ENCODE results near the gene NRDE2. TPM values are rescaled to one million over a fixed set of nuclear protein-coding genes. Genes with fewer than 3 reads are reported as not detected.

NRDE2 gene, protein sequence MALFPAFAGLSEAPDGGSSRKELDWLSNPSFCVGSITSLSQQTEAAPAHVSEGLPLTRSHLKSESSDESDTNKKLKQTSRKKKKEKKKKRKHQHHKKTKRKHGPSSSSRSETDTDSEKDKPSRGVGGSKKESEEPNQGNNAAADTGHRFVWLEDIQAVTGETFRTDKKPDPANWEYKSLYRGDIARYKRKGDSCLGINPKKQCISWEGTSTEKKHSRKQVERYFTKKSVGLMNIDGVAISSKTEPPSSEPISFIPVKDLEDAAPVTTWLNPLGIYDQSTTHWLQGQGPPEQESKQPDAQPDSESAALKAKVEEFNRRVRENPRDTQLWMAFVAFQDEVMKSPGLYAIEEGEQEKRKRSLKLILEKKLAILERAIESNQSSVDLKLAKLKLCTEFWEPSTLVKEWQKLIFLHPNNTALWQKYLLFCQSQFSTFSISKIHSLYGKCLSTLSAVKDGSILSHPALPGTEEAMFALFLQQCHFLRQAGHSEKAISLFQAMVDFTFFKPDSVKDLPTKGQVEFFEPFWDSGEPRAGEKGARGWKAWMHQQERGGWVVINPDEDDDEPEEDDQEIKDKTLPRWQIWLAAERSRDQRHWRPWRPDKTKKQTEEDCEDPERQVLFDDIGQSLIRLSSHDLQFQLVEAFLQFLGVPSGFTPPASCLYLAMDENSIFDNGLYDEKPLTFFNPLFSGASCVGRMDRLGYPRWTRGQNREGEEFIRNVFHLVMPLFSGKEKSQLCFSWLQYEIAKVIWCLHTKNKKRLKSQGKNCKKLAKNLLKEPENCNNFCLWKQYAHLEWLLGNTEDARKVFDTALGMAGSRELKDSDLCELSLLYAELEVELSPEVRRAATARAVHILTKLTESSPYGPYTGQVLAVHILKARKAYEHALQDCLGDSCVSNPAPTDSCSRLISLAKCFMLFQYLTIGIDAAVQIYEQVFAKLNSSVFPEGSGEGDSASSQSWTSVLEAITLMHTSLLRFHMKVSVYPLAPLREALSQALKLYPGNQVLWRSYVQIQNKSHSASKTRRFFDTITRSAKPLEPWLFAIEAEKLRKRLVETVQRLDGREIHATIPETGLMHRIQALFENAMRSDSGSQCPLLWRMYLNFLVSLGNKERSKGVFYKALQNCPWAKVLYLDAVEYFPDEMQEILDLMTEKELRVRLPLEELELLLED
- total RNA-seq (2021) (6.5 and 10.1 TPM in 2 replicates), Bru-seq, nascent RNA (percentile 61 among the genes with signal in this experiment), BruChase-seq, experiment 1, labeled RNA remaining after a 2-hour chase (percentile 52 among the genes with signal in this experiment), BruChase-seq, experiment 2, labeled RNA remaining after a 6-hour chase (percentile 57 among the genes with signal in this experiment)
- long read RNA-seq, full-length matches to known transcripts, result 1 of 2 reads
- long read RNA-seq, partial matches to known transcripts, result 0 of 2 reads
- long read RNA-seq, other reads (novel, unspliced or antisense), result 1 of 2 reads

DNA sequence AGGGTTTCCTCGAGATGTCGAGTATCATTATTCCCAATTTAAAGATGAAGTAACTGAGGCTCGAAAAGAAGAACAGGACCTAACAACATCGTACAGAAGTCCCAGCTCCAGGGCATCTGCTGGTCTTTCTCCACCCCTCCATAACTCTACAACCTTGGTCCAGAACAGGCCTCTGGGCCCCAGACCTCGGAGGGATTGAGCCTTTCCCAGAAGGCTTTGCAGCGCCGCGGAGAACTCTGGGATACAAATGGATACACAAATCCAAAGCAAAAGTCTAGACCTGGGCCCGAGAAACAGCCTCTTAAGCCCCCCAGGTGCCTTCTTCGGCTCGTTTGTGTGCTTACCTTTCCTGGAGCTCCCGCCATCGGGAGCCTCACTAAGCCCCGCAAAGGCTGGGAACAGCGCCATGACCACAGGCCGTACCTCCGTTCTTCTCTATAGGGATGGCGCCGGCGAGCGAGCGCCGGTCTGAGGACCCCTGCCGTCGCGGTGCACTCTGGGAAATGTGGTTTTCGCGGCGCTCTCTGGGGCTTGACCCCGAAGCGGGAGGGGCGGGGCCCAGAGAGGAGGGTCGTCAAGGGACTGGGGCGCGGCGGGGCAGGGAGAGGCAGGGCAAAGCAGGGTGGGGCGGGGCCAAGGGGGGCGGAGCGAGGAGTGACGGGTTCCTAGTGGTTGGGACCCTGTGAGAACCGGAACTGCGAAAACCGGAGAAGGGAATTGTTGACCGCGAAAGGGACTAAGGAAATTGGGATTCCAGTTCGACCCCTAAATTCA, at the start of gene NRDE2:
TSS of gene NRDE2 (minus strand) at position 445 of the 774 bp plus-strand sequence. CDS start at position 408, 37 bp downstream.
- intact Hi-C loops (cut with micrococcal nuclease; ENCODE audit: unreplicated experiment), result loop anchor here (5.0 kb wide), 2 partner anchors 51 to 66 kb away; partner anchors contain the start of gene CALM1
- peak within 1 kb of the TSS; percentile 65 for H3K4me3 ChIP-seq
- no peaks in the 10 kb centered on the region for H3K27me3 ChIP-seq (ENCODE audit: insufficient read depth, low read depth)
- ChIA-PET POLR2A (ENCODE audit: unreplicated experiment) (no interaction called here), CTCF (no interaction called here)
- no peaks in the 10 kb centered on the region for H4K20me1 ChIP-seq (ENCODE audit: insufficient read depth)
- 0 out of 2 replicates have a peak, but pooled peaks cover 4% of the 10 kb centered on the region for H3F3A ChIP-seq (ENCODE audit: insufficient read depth, low read depth)
- peak within 1 kb of the TSS; percentile 90 for H2AFZ ChIP-seq
- H3K9me2 ChIP-seq (ENCODE audit: insufficient read depth), result no peaks in the 10 kb centered on the region
- peak; percentile 84 to 86 for DNase-seq
- H3K36me3 ChIP-seq (ENCODE audit: low read depth), result no peaks in the 10 kb centered on the region
- peak within 1 kb of the TSS; percentile 70 for H3K27ac ChIP-seq
- peaks cover 39% of the 10 kb centered on the region for H3K79me2 ChIP-seq (ENCODE audit: low read depth)
- H3K4me2 ChIP-seq, result peak within 1 kb of the TSS; percentile 92
- no peaks in the 10 kb centered on the region for H3K9me3 ChIP-seq (ENCODE audit: insufficient read depth, low read depth)
- no TSS peak for BruUV-seq (replicated peaks)
- peaks cover 7% of the 10 kb centered on the region for H3K4me1 ChIP-seq (replicated peaks; ENCODE audit: insufficient read depth)
- TF ChIP-seq EZH2 (IDR thresholded peaks at IDR 0.05; ENCODE audit: low read depth), result no peak

DNA sequence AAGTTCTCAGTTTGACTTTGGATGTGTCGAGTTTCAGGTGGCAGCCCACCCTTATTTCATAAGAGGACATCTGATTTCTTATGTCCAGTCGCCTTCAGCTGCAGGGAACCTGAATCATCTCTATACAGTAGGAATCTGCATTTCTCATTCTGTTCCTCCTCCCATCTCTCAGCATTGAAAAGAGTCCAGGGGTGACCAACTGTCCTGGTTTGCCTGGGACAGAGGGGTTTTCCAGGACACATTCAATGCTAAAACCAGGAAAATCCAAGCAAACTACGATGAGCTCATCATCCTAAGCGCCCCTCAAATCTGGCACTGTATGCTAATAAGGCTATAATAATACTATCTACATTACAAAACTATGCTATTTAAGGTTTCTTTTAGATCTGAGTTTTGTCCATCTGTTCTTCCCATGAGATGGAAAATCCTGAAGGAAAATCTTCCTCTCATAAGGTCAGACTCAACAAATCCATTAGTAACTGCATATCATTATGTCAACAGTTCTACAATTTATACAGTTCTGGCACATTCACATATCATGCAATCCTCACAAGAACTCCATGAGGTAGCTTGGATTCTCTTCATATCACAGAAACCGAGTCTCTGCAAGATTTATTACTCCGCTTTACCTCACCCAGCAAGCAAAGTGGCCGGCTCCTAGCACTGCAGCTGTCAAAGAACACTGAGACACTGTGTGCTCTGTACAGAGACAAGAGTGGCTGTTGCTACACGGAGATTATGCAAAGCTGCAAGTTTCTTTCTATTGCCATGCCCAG, 49.5 kb upstream of the NRDE2 start:
- H3K27me3 ChIP-seq (ENCODE audit: insufficient read depth, low read depth), result no peaks in the 10 kb centered on the region
- TF ChIP-seq CTCF (conservative IDR thresholded peaks at IDR 0.05) (no peak), EZH2 (IDR thresholded peaks at IDR 0.05; ENCODE audit: low read depth) (no peak)
- H3K36me3 ChIP-seq (ENCODE audit: low read depth), result no peaks in the 10 kb centered on the region
- no peak for DNase-seq
- H3F3A ChIP-seq (ENCODE audit: insufficient read depth, low read depth), result peaks cover 3% of the 10 kb centered on the region; the same call in 1 of the 2 replicates
- BruUV-seq (replicated peaks), result no TSS peak
- no peaks in the 10 kb centered on the region for H3K9me2 ChIP-seq (ENCODE audit: insufficient read depth)
- no peak overlapping the region for H2AFZ ChIP-seq
- H4K20me1 ChIP-seq (ENCODE audit: insufficient read depth), result no peaks in the 10 kb centered on the region
- 0 out of 2 replicates have a peak overlapping the region, but pooled peaks have one; percentile 90 for H3K4me2 ChIP-seq
- POLR2A ChIA-PET (ENCODE audit: unreplicated experiment), result no interaction called here
- CTCF ChIA-PET, result no interaction called here
- H3K4me1 ChIP-seq (replicated peaks; ENCODE audit: insufficient read depth), result peaks cover 9% of the 10 kb centered on the region
- H3K4me3 ChIP-seq, result no peak overlapping the region
- H3K27ac ChIP-seq, result no peak overlapping the region
- H3K79me2 ChIP-seq (ENCODE audit: low read depth), result no peaks in the 10 kb centered on the region
- H3K9me3 ChIP-seq (ENCODE audit: insufficient read depth, low read depth), result no peaks in the 10 kb centered on the region
- intact Hi-C loops (cut with micrococcal nuclease; ENCODE audit: unreplicated experiment), result loop anchor here (5.0 kb wide), 1 partner anchor 49 kb away; the partner anchor contains the start of gene NRDE2

Data from PC-9 (cell line).